Left lobe of liver (tissue), 2 donors: ENCODE data around the gene DUSP28. TPM values are rescaled to one million over a fixed set of nuclear protein-coding genes. Genes with fewer than 3 reads are reported as not detected.

ENCODE experiments used
- ATAC-seq: fragments of 200-7000 bp; cut with Tn5 transposase; one replicate; pipeline ENCODE4 v1.9.1; 2020; ENCODE audit warnings: mild to moderate bottlenecking, moderate library complexity
- DNase-seq: peaks from one replicate; pipeline ENCODE4 v3.0.0-alpha.2; 2020; ENCODE audit warnings: low spot score
- total RNA-seq: library from RNA; stranded (reverse); gene quantifications from one replicate; pipeline ENCODE4 v1.2.1, GENCODE V29; 2021
- donor health status: DM: no; HTN: no; CAD: no; lungs with moderate emphysema.
- donor health status: DM: no; HTN: yes; CAD: no.

DUSP28 gene
- total RNA-seq, 1 donor from 2014 or later: 2.0 TPM

DNA sequence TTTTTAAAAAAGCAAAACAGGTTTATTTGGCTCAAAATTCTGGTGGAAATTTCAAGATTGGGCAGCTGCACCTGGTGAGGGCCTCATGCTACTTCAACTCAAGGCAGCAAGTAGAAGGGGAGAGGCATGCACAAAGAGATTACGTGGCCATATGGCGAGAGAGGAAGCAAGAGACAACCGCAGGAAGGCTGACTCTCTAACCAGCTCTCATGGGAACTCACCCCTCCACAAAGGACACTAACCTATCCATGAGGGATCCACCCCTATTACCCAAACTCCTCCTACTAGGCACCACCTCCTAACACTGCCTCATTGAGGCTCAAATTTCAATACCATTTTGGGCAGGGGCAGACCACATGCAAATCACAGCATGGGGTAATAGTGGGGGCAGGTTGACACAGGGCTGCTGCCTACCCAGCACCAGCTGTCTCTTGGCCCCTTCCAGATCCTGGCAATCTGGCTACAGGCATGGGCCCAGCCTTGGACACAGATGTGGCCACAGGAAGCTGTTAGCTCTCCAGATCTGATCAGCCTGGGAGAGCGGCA is 24.4 kb downstream of the DUSP28 start:
- ATAC-seq (no peak), DNase-seq (no peak)

DNA sequence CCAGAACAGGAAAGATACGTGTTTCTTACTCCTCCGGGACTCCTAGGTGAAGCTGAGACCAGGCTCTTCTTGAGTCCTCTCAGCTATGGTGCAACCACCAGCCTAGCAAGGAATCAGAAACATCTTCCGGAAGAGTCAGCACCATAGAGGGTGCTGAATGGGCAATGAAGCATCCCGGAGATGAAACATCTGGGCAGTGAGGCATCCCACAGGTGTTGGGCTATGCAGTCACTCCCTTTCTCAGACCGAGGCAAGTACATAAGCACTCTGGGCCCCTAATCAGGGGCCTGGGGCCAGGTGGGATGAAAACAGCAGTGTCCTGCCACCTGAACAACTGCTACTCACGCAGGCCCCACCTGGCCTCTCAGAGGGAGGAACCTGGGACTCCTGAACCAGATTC is 24.9 kb downstream of the DUSP28 start:
- DNase-seq: no peak

DNA sequence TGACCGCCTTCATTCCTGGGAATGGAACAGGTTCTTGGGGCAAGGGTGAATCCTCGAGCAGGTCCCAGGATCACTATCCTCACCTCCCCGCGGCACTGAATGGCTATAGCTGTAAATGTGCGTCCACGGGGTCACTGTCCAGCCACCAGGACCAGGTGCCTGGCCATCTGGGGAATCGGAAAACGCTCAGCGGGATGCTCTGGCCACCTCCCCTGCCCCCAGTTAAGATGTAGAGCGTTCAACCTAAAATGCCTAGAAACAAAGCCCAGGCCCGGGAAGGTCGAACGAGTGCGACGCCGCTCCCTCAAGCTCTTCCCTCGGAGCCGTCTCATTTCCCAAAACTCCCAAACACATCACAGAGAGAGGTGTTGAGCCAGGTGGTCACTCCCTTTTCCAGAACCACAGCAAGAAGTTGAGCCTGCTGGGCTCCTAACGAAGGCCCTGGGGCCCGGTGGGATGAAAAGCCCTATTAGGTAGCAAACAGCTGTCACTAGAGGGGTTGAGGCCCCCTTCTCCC is 25.6 kb downstream of the DUSP28 start:
- DNase-seq: no peak
- no peak for ATAC-seq

More for the DNA sequence above, 24.9 kb downstream of the DUSP28 start:
- no peak for ATAC-seq

DNA sequence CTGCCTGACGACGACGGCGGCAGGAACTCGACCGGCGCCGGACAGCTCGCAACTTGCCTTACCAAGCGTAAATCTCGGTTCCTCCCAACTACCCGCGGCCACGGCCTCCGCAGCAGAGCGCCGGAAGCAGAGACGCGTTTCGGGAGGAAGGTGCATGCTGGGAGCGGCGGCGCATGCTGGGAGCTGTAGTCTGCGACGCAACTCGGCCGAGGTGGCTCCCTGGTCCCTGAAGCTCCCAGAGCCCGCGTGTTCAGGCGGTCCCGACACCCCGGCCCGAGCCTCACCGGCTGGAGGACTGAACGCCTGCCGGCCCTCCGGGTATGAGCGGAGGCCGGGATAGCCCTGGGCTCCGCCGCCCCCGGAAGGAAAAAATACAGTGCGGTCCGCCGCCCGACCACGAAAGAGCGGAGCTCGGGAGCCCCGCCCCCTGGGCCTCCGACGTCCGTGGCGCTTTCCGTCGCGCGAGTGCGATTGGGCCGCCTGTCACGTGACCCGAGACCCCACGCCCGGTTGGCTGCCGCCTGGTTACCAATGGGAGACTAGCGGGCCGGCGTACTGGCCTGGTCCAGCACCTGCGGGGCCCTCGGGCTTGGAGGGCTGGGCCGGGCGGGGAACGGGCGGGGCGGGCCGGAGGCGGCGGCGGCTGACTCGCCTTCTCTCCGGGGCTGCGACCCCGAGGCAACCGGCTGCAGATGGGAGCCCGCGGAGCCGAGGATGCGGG is 26.2 kb downstream of the DUSP28 start, which contains the start of gene CAPN10:
Gene CAPN10 (plus strand): TSS at position 537 of the 721 bp plus-strand sequence. CDS start 178 bp downstream, at position 715.
- DNase-seq (peak; percentile 99), ATAC-seq (peak; percentile 86)

DNA sequence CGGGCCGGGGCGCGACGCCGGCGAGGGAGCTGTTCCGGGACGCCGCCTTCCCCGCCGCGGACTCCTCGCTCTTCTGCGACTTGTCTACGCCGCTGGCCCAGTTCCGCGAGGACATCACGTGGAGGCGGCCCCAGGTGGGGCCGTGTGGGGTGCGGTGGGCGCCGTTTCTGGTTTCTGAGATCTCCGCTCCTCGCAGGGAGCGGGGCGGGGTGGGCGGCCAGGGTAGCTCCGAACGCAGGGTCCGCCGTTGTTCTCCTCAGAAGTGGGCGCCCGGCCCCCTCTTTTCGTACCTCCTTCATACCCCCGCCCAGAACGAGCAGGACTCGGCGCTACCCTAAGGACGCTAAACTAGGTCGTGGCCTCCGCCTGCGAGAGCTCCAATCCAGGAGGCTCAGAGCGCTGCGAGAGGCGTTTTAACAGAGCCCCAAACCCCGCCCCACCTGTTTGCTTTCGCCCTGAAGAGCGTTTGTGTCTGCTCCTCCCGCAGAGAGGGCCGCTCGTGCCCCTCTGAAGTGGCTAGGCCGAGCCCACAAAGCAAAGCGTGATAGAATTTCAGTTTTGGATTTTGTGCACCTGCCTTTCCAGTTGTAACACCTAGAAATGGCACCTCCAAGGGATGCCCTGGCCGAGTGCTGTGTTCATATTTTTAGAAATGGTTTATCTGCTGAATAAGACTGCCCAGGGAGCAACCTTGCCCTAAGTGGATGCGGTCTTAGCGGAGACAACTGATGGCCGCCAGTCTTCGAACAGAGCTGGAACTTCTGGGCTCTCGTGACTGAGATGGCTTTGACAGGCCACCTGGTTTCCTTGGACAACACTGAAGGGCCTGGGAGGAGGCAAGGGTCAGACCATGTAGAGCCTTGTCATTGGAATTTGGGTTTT is 27.0 kb downstream of the DUSP28 start:
- no peak for DNase-seq
- peak; percentile 55 for ATAC-seq

DNA sequence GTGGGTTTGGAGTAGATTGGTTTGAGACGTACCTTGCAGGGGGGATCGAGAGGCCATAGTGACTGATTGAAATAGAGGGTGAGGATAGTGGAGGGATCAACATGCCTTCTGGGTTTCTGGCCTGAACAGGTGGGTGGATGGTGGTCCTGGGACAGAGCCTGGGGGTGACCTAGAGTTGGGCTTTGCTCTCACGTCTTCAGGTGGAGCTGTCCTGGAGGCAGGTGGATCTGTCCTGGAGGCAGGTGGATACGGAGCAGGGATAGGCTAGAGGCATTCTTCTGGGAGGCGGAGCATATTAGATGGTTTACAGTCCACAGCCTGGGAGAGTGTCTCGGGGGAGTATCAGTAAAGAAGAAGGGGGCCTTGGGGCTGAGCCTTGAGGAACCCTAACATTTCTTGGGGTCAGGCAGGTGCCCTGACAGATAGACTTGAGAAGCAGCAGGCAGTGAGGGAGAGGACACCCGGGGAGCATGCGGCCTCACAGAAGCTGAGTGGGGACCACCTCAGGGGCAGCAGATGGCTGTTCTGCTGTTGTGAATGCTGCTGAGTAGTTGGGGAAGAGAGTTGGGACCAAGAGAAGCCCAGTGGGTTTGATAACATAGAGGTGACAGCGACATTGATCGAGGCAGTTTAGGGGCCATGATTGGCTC is 28.0 kb downstream of the DUSP28 start:
- ATAC-seq (no peak), DNase-seq (no peak)

DNA sequence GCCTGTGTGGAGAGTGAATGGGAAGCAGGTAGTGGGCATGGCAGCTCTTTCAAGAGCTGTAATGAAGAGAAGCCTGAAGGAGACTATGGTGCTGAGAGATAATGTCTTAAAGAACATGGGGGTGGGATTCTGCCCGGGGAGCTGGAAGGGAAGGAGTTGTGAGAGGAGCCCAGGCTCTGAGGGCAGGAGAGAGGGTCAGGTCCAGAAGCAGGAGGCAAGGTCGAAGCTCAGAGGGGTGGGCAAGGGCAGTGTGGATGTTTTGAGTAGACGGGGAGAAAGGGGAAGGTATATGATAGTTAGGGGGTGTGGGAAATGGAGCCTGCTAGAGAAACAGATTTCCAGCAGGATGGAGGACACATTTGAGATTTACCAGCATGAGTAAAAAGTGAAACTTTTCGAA is 28.5 kb downstream of the DUSP28 start:
- no peak for ATAC-seq
- no peak for DNase-seq

DNA sequence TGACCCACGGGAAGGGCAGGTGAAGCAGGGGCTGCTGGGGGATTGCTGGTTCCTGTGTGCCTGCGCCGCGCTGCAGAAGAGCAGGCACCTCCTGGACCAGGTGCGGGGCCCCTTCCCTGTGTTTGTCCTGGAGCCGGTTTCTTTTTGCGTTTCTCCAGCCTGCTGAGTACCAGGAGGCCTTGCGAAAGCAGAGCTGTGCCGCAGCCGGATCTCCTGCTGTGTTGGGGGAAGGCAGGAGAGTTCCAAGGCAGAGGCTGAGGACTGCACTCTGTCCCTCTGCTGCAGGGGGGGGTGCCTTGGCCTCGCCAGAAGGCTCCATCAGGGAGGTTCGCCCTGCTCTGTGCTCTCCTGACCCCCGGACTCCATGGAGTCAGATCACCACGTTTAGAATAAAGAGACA is 29.2 kb downstream of the DUSP28 start:
- no peak for ATAC-seq
- DNase-seq: no peak

DNA sequence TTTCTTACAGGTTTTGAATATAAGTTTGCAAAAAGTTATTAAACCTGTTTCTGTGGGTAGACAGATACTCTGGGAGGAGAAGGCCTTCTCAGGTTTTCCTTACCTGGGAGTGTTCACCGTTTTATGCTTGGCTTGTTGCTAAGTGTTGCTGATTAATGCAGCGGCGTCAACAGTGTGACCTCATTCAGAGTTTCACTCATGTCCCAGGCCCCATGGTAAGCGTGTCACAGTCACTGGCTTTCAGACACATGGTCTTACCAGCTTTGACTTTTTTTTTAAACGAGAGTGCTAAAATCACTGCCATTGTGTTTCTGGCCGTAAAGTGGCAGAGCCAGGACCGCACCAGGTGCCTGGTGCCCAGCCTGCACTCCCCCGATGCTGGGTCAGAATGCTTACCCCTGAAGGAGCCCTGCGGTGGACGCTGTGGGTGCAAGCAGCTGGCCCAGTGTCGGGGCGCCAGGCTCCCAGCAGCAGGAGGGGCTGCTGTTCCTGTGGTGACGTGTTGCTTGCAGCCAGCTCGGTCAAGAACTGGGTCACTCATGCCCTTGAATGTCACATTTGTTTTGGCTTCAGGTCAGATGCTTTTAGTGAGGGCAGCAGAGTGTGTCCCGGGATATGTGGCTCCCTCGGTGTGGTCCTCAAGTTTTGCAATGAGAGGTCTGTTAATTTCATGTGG is 29.8 kb downstream of the DUSP28 start:
- DNase-seq: no peak
- ATAC-seq: peak; percentile 32

DNA sequence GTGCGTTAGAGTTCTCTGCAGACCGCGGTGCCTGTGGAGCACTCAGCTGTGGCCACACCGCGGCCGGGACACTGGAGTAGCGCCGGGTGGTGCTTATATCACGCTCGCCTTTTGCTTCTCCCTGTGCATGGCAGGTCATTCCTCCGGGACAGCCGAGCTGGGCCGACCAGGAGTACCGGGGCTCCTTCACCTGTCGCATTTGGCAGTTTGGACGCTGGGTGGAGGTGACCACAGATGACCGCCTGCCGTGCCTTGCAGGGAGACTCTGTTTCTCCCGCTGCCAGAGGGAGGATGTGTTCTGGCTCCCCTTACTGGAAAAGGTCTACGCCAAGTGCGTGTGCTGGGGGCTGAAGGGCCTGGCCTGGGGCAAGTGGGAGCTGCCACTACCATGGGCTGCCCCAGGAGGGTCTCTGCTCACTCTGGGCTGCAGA is 30.5 kb downstream of the DUSP28 start:
- ATAC-seq (no peak), DNase-seq (no peak)

DNA sequence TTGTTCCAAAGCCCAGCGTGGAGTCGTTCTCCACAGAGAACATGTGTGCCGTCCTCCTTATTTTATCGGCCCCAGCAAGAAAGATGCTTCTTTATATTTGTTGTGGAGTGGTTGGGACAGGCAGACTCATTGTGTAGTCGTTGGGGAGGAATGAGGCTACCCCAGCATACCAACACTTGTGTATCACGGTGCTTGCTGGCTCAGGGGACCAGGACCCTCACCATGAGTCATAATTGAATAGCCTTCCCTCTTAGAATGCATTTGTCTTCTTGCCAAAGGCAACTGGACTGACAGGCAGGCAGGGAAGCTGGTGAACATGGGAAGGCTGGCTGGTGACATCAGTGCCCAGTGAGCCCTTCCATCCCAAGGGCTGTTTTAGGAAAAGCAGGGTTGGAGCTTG is 31.1 kb downstream of the DUSP28 start:
- ATAC-seq (no peak), DNase-seq (no peak)

DNA sequence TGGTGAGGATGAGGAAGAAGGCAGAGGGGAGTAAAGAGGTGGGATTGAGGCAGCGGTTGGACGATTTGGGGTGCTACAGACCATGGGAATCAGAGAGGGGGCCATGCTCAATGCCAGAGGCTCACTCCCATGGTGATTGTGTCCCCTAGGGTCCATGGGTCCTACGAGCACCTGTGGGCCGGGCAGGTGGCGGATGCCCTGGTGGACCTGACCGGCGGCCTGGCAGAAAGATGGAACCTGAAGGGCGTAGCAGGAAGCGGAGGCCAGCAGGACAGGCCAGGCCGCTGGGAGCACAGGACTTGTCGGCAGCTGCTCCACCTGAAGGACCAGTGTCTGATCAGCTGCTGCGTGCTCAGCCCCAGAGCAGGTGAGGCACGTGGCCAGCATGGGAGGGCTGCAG is 31.6 kb downstream of the DUSP28 start:
- ATAC-seq: no peak
- DNase-seq: no peak

DNA sequence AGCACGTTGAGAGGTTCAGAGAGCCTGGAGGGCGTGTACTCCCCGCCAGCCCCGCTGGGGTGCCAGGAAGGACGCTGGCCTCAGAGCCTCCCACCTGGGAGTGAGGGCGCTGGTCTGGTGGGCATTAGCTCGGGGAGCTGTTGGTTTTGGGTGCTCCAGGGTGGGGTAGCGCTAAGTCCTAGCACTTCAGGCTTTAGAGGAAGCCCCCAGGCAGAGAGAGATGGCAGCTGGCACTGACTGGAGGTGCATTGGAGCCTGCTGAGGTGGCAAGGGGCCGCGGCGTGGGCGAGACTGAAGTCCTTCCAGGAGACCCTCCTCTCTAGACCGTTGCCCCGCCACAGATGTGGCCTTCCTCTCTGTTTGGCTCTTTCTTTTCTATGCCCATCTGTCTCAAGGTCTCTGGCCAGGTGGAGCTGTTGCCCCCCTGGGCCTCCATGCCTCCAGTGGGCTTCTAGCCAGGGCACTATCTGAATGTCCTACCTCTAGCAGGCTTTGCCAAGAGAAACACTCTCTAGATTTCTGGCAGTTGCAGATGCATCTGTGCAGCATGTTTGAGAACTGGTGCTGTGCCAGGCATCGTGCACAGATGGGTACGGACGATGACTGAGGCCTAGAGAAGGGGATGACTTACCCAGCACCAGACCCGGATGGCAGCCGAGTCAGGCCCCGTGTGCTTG is 33.0 kb downstream of the DUSP28 start:
- no peak for ATAC-seq
- peak; percentile 50 for DNase-seq

DNA sequence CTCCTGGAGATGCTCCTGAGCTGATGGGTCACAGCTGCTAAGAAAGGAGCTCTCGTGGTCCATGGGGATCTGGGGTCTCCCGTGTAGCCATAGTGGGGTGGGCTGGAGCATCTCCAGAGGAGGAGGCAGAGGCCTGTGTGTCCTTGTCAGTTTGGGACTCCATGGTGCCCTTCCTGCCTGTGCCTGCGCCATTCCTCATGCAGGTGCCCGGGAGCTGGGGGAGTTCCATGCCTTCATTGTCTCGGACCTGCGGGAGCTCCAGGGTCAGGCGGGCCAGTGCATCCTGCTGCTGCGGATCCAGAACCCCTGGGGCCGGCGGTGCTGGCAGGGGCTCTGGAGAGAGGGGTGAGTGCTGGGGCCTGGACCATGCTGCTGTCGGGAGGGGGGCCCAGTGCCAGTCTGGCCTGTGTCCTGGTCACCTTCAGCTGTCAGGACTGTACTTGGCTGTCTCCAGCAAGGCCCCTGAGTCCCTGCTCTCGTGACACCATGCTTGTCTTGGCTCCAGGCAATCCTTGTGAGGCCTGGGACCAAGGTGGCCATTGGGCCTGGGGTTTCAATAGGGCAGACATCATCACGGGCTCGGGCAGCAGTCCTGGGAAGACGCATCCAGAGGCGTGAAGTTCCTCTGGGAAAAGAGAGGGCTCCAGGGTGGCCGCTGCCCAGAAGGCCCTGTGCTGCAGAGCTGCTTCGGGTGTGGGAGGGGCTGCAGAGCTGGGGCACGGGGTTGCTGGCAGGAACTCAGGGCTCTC is 33.7 kb downstream of the DUSP28 start:
- ATAC-seq (no peak), DNase-seq (peak; percentile 44)

DNA sequence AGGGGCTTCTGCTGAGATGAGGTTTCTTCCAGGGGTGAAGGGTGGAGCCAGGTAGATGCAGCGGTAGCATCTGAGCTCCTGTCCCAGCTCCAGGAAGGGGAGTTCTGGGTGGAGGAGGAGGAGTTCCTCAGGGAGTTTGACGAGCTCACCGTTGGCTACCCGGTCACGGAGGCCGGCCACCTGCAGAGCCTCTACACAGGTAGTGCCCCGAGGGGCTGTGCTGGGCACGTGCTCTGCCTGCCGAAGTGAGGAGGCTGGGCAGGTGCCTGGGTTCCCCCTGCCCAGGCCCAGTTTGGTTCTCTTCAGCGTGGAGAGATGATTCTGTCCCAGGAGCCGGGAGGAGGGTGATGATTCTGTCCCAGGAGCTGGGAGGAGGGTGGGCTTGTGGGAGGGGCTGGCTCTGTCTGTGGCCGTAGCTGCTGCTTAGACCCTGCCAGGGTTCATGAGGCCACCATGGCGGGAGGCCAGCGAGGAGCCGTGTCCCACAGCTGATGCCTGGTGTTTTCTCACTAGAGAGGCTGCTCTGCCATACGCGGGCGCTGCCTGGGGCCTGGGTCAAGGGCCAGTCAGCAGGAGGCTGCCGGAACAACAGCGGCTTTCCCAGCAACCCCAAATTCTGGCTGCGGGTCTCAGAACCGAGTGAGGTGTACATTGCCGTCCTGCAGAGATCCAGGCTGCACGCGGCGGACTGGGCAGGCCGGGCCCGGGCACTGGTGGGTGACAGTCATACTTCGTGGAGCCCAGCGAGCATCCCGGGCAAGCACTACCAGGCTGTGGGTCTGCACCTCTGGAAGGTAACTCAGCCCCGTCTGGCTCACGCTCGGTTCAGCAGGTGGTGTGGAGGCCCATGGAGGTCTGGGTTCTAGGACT is 34.6 kb downstream of the DUSP28 start:
- ATAC-seq: no peak
- DNase-seq: peak; percentile 45

DNA sequence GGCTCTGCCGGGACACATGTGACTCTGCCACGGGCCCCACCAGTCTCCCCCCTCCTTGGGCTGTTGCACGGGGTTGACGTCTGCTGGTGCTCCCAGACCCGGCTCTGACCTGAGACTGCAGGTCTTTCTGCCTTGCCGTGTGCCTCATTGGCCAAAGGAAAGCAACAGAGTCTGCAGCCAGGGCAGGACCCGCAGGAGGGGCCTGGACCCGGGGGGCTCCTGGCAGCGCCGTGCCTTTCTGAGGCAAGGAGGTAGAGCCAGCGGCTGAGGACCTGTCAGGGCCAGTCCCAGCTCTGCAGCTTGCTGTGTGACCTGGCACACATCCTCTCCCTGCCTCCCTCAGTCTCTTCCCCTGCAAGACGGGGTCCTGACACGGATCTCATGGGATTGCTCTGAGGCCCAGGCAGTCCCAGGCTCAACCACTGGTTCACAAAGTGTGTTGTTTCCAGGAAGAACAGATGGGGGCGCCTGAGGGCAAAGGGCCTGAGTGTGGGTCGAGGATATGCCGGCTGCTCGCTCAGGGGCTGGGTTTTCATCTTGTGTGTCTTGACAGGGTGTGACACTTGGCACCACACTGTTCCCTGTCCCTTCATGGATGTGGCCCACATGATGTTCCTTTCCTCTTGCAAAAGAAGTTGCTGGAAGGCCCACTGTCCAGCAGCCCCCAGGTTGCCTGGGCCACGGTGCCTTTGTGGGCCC is 35.4 kb downstream of the DUSP28 start:
- peak; percentile 47 for DNase-seq
- peak; percentile 31 for ATAC-seq

DNA sequence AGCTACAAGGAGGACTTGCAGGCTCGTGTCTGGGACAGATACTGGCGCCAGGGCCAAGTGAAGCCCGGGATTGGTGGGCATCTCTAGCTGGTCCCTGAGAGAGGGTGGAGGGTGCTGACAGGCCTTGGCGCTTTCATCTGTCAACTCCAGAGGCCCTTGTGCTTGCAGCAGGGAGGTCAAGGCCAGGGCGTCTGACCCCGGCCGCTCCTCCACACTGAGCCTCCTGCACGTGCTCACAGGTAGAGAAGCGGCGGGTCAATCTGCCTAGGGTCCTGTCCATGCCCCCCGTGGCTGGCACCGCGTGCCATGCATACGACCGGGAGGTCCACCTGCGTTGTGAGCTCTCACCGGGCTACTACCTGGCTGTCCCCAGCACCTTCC is 35.9 kb downstream of the DUSP28 start:
- peak; percentile 15 for ATAC-seq
- peak; percentile 51 for DNase-seq
